Measurements from ENCODE around the gene EDEM1.

- no peak for TF ChIP-seq ZNF274 (IDR thresholded peaks at IDR 0.05; ENCODE audit: low read depth, low read length)
- no peak for TF ChIP-seq SUZ12 (IDR thresholded peaks at IDR 0.05; ENCODE audit: extremely low read depth, insufficient read depth, insufficient read length)
- no peak for TF ChIP-seq YY1 (IDR thresholded peaks at IDR 0.05; ENCODE audit: insufficient read depth, insufficient read length)
Observed at GRCh38 chr3:5184499-5184898, 3.0 kb upstream of the EDEM1 start.
